ENCODE data around the gene ING2. TPM values are rescaled to one million over a fixed set of nuclear protein-coding genes. Genes with fewer than 3 reads are reported as not detected.

Gene ING2
- total and polyA plus RNA-seq, 2 donors (not counting 1 experiment from before 2014, with no cell fraction given): 7.8 to 10.0 TPM

GRCh38 chr4:183548306-183548705, 43.4 kb downstream of the ING2 start:
- H3K79me2 ChIP-seq (ENCODE audit: control insufficient read depth, insufficient read depth, low read length): no peaks in the 10 kb centered on the region
- ChIA-PET CTCF (no interaction called here), POLR2A (no interaction called here)
- no peaks in the 10 kb centered on the region for H3K4me1 Mint-ChIP-seq
- H3K9me3 Mint-ChIP-seq (ENCODE audit: insufficient read depth): peaks cover 6% of the 10 kb centered on the region
- H3K27me3 Mint-ChIP-seq: peaks cover 28% of the 10 kb centered on the region
- no peak overlapping the region for H3K4me2 ChIP-seq (replicated peaks; ENCODE audit: low read depth, low read length, poor library complexity, severe bottlenecking)
- DNase-seq (no peak), ATAC-seq (ENCODE audit: low read depth) (no peak)
- H3K27me3 ChIP-seq (replicated peaks in 1 of 4; ENCODE audit: control extremely low read depth in 1 of 4, control insufficient read depth in 3 of 4, insufficient read depth in 4 of 4, low read length in 3 of 4): peaks cover 0 to 2% (median 0%) of the 10 kb centered on the region in 4 experiments
- H3K9me3 ChIP-seq (ENCODE audit: control extremely low read depth in 1 of 3, control insufficient read depth in 2 of 3, insufficient read depth in 1 of 3, low read length in 2 of 3): peaks cover 0 to 15% (median 2%) of the 10 kb centered on the region in 3 donors
- H4K20me1 ChIP-seq (ENCODE audit: control insufficient read depth, insufficient read depth, low read length, poor library complexity, severe bottlenecking): no peaks in the 10 kb centered on the region
- no peak overlapping the region for H3K4me3 Mint-ChIP-seq
- no peak overlapping the region for H3K27ac Mint-ChIP-seq
- intact Hi-C loops (cut with micrococcal nuclease): no loop called here
- H2AFZ ChIP-seq (ENCODE audit: insufficient read depth, low read depth, low read length, poor library complexity, severe bottlenecking): no peak overlapping the region
- H3K27ac ChIP-seq (ENCODE audit: low read length in 2 of 2): no peak overlapping the region
- no peak overlapping the region for H3K9ac ChIP-seq (ENCODE audit: low read length)
- WGBS (ENCODE audit: insufficient coverage): no CpG with 5 or more reads among the region's 3 CpGs
- H3K36me3 ChIP-seq (replicated peaks in 1 of 2; ENCODE audit: control extremely low read depth in 1 of 2, control insufficient read depth in 1 of 2, extremely low read depth in 1 of 2, insufficient read depth in 2 of 2, low read length in 1 of 2): no peaks in the 10 kb centered on the region
- no peaks in the 10 kb centered on the region for H3K4me1 ChIP-seq (ENCODE audit: control insufficient read depth in 2 of 2, insufficient read depth in 2 of 2, low read length in 2 of 2)
- no peak overlapping the region for H3K4me3 ChIP-seq (ENCODE audit: control extremely low read depth in 1 of 5, extremely low read depth in 1 of 5, insufficient read depth in 1 of 5, low read depth in 2 of 5, low read length in 4 of 5)
- TF ChIP-seq EZH2 (IDR thresholded peaks at IDR 0.05; ENCODE audit: borderline replicate concordance, insufficient read depth, low read depth, low read length, poor library complexity, severe bottlenecking): no peak
- TF ChIP-seq CTCF (IDR thresholded peaks at IDR 0.05): no peak

- H4K20me1 ChIP-seq (ENCODE audit: control insufficient read depth, insufficient read depth, low read length, poor library complexity, severe bottlenecking): no peaks in the 10 kb centered on the region
- H3K27me3 ChIP-seq (replicated peaks in 1 of 4; ENCODE audit: control extremely low read depth in 1 of 4, control insufficient read depth in 3 of 4, insufficient read depth in 4 of 4, low read length in 3 of 4): no peaks in the 10 kb centered on the region
- POLR2A ChIA-PET: no interaction called here
- DNase-seq (no peak), ATAC-seq (ENCODE audit: low read depth) (no peak)
- CTCF ChIA-PET: no interaction called here
- H3K4me1 ChIP-seq (ENCODE audit: control insufficient read depth in 2 of 2, insufficient read depth in 2 of 2, low read length in 2 of 2): no peaks in the 10 kb centered on the region
- no peaks in the 10 kb centered on the region for H3K36me3 ChIP-seq (replicated peaks in 1 of 2; ENCODE audit: control extremely low read depth in 1 of 2, control insufficient read depth in 1 of 2, extremely low read depth in 1 of 2, insufficient read depth in 2 of 2, low read length in 1 of 2)
- no peak overlapping the region for H3K9ac ChIP-seq (ENCODE audit: low read length)
- no peak overlapping the region for H3K4me3 Mint-ChIP-seq
- no peak for TF ChIP-seq CTCF (IDR thresholded peaks at IDR 0.05)
- TF ChIP-seq EZH2 (IDR thresholded peaks at IDR 0.05; ENCODE audit: borderline replicate concordance, insufficient read depth, low read depth, low read length, poor library complexity, severe bottlenecking): no peak
- H3K4me2 ChIP-seq (replicated peaks; ENCODE audit: low read depth, low read length, poor library complexity, severe bottlenecking): no peak overlapping the region
- H3K4me3 ChIP-seq (ENCODE audit: control extremely low read depth in 1 of 5, extremely low read depth in 1 of 5, insufficient read depth in 1 of 5, low read depth in 2 of 5, low read length in 4 of 5): no peak overlapping the region
- H3K9me3 ChIP-seq (ENCODE audit: control extremely low read depth in 1 of 3, control insufficient read depth in 2 of 3, insufficient read depth in 1 of 3, low read length in 2 of 3): peaks cover 0 to 18% (median 0%) of the 10 kb centered on the region in 3 donors
- no peaks in the 10 kb centered on the region for H3K79me2 ChIP-seq (ENCODE audit: control insufficient read depth, insufficient read depth, low read length)
- peaks cover 22% of the 10 kb centered on the region for H3K27me3 Mint-ChIP-seq
- H3K27ac Mint-ChIP-seq: no peak overlapping the region
- H2AFZ ChIP-seq (ENCODE audit: insufficient read depth, low read depth, low read length, poor library complexity, severe bottlenecking): no peak overlapping the region
- no peak overlapping the region for H3K27ac ChIP-seq (ENCODE audit: low read length in 2 of 2)
- WGBS (ENCODE audit: insufficient coverage): 91% methylated on average over 3 of the region's 5 CpGs
- intact Hi-C loops (cut with micrococcal nuclease): no loop called here
- H3K9me3 Mint-ChIP-seq (ENCODE audit: insufficient read depth): no peaks in the 10 kb centered on the region
- H3K4me1 Mint-ChIP-seq: no peaks in the 10 kb centered on the region
Measured at GRCh38 chr4:183550345-183551093, 45.7 kb downstream of the ING2 start.

Data from B cell (primary cell).